Measurements from ENCODE around the gene DGUOK. TPM values are rescaled to one million over a fixed set of nuclear protein-coding genes. Genes with fewer than 3 reads are reported as not detected.

Gene DGUOK
- total RNA-seq, 2 donors from 2014 or later = 55.0 to 56.3 TPM

DNA sequence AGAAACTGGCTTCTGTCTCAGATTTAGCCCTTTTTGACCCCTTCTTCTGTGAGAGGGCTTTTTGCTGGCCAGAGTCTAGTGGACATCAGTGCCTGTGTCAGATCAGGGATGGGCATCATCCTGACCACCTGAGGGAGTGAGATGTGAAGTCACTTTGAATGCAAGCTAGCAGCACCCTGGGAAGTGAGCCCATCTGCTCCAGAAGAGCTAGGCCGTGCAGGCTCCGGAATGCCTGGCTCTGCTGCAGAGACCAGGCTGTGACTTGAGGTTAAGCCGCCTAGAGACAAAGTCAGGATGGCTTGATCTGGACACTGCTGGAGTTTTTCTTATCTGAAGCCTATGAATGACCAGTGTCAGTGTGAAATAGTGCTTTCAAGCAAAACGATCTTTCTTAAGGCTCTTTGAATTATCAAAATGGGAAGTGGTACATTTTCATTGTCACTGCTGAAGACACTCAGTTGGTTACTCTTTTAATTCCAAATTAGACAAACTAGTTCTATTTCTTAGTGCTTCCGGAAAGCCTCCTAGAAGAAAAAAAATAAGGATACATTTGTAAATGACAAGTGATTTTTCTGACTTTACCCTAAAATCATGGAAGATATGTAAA is 20.8 kb downstream of the DGUOK start:
- Histone ChIP-seq H3K36me3 (peaks cover 17% of the 10 kb centered on the region), H3K27me3 (no peaks in the 10 kb centered on the region), H3K9ac (ENCODE audit: low read depth in 2 of 2, low read length in 2 of 2) (no peak overlapping the region), H3K4me1 (no peaks in the 10 kb centered on the region), H3K4me3 (no peak overlapping the region), H3K9me3 (no peaks in the 10 kb centered on the region), H3K27ac (no peak overlapping the region)
- intact Hi-C loops (cut with DNase I) = no loop called here
- no peak for DNase-seq
- TF ChIP-seq, protein P1, sequence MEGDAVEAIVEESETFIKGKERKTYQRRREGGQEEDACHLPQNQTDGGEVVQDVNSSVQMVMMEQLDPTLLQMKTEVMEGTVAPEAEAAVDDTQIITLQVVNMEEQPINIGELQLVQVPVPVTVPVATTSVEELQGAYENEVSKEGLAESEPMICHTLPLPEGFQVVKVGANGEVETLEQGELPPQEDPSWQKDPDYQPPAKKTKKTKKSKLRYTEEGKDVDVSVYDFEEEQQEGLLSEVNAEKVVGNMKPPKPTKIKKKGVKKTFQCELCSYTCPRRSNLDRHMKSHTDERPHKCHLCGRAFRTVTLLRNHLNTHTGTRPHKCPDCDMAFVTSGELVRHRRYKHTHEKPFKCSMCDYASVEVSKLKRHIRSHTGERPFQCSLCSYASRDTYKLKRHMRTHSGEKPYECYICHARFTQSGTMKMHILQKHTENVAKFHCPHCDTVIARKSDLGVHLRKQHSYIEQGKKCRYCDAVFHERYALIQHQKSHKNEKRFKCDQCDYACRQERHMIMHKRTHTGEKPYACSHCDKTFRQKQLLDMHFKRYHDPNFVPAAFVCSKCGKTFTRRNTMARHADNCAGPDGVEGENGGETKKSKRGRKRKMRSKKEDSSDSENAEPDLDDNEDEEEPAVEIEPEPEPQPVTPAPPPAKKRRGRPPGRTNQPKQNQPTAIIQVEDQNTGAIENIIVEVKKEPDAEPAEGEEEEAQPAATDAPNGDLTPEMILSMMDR (IDR thresholded peaks at IDR 0.05) = no peak

DNA sequence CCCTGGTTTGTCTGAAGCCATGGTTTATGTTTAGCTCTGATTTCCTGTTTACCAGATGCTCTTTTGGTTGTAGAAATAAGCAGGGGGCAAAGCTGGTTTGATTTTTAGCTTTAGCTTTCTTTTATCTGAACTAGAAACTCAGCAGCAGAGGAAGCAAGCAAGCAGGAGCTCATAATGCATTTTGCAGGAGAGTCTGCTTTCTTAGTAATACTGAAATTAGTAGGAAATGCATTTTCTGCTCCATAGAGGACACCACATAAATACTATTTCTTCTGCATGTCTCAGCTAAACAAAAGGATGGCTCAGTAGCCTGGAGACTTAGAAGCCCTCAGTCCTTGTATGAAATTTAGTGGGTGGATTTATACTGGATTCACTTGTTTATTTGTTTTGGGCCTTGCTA is 23.1 kb downstream of the DGUOK start:
- Histone ChIP-seq H3K4me3 (no peak overlapping the region), H3K9ac (ENCODE audit: low read depth in 2 of 2, low read length in 2 of 2) (no peak overlapping the region), H3K9me3 (no peaks in the 10 kb centered on the region), H3K4me1 (no peaks in the 10 kb centered on the region), H3K36me3 (peaks cover 17% of the 10 kb centered on the region), H3K27ac (no peak overlapping the region), H3K27me3 (no peaks in the 10 kb centered on the region)
- no peak for DNase-seq
- TF ChIP-seq, protein P1 (IDR thresholded peaks at IDR 0.05) = no peak
- intact Hi-C loops (cut with DNase I) = no loop called here

DNA sequence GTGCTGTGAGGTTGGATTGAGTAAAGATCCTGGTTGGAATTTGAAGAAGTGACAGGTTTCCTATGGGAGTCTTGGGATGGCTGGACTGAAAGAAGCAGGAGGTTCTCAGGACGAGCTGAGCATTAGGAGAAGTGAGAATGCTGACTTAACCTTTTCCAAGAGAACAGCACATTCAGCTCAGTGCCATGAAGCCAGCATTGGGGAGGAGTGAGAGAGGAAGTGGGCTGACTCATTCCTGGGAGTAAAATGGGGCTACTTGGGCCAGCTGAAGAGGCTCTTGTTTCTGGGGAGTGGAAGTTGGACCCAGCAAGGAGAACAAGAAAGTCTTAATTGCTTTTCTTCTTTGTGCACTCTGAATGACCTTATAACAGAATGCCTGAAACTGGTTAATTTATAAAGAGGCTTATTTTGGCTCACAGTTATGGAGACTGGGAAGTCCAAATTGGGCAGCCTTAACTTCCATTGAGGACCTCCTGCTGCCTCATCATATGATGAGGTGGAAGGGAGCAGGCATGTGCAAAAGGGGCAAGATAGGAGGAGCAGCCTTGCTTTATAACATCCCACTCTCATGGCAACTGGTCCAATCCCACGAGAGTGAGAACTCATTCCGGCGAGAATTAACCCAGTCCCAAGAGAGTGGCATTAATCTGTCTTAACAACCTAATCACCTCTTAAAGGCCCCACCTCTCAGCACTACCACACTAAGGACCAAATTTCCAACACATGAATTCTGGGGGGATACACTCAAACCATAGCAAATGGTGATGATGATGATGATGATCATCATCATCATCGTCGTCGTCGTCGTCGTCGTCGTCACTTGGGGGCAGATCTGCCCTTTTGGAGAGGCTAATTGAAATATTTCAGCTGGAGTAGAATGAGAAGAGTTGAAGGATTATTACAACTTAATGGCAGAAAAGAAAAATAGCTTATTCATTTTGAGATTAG is 26.1 kb downstream of the DGUOK start:
- H3K9me3 ChIP-seq = no peaks in the 10 kb centered on the region
- H3K36me3 ChIP-seq = peaks cover 10% of the 10 kb centered on the region

DNA sequence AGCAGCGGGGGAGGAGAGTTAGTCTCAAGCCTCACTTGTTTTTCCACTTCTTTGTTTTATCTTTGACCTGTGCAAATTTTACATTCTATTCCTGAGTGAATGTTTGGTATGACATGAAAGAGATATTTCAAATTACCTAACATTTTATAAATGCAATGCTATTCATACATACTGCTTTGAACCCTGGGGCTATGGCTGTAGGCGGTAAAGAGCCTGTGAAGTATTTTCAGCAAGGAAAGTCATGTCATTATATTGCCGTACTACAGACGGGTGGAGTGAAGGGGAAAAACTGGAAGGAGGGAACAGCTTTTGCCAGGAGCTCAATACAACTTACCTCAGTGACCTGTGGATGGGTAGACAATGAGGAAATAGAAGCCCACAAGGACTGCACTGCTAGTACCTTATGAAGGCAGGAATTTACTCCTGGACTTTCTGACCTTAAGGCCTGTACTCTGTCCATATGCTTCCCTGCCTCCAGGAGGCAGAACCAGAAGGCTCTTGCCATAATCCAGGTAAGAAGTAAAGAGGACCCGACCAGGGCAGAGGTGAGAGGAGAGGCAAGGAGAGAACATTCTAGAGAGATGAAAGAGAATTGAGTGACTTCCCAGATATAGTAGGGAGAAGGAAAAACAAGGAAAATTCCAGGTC is 29.7 kb downstream of the DGUOK start:
- TF ChIP-seq, protein P1 (IDR thresholded peaks at IDR 0.05) = no peak
- H3K9ac ChIP-seq (ENCODE audit: low read depth in 2 of 2, low read length in 2 of 2) = no peak overlapping the region
- no peaks in the 10 kb centered on the region for H3K4me1 ChIP-seq
- H3K36me3 ChIP-seq = peaks cover 4% of the 10 kb centered on the region
- no peaks in the 10 kb centered on the region for H3K27me3 ChIP-seq
- H3K9me3 ChIP-seq = no peaks in the 10 kb centered on the region
- no peak overlapping the region for H3K27ac ChIP-seq
- H3K4me3 ChIP-seq = no peak overlapping the region
- no peak for DNase-seq
- intact Hi-C loops (cut with DNase I) = no loop called here

More for the DNA sequence above, 26.1 kb downstream of the DGUOK start:
- intact Hi-C loops (cut with DNase I) = no loop called here
- TF ChIP-seq, protein P1 (IDR thresholded peaks at IDR 0.05) = no peak
- H3K4me1 ChIP-seq = no peaks in the 10 kb centered on the region
- no peak overlapping the region for H3K9ac ChIP-seq (ENCODE audit: low read depth in 2 of 2, low read length in 2 of 2)
- no peak overlapping the region for H3K4me3 ChIP-seq
- DNase-seq = no peak
- H3K27me3 ChIP-seq = no peaks in the 10 kb centered on the region
- H3K27ac ChIP-seq = no peak overlapping the region

DNA sequence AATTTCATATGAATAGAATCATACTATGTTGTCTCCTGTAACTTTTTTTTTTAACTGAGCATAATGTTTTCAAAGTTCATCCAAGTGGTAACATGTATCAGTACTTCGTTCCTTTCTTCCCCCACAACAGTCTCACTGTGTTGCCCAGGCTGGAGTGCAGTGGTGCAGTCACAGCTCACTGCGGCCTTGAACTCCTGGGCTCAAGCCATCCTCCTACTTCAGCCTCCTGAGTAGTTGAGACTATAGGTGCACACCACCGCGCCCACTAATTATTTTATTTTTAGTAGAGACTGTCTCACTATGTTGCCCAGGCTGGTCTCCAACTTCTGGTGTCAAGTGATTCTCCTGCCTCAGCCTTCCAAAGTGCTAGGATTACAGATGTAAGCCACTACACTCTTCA is 34.6 kb downstream of the DGUOK start:
- Histone ChIP-seq H3K9ac (ENCODE audit: low read depth in 2 of 2, low read length in 2 of 2) (no peak overlapping the region), H3K27ac (no peak overlapping the region), H3K4me1 (no peaks in the 10 kb centered on the region), H3K4me3 (no peak overlapping the region), H3K27me3 (no peaks in the 10 kb centered on the region), H3K36me3 (peaks cover 3% of the 10 kb centered on the region), H3K9me3 (no peaks in the 10 kb centered on the region)
- no peak for DNase-seq
- TF ChIP-seq, protein P1 (IDR thresholded peaks at IDR 0.05) = no peak
- intact Hi-C loops (cut with DNase I) = no loop called here
